ENCODE measurements around the gene DLL4.
A peak's percentile ranks its signal among the peaks of the same experiment; 100 is the strongest.

DLL4 gene

DNA sequence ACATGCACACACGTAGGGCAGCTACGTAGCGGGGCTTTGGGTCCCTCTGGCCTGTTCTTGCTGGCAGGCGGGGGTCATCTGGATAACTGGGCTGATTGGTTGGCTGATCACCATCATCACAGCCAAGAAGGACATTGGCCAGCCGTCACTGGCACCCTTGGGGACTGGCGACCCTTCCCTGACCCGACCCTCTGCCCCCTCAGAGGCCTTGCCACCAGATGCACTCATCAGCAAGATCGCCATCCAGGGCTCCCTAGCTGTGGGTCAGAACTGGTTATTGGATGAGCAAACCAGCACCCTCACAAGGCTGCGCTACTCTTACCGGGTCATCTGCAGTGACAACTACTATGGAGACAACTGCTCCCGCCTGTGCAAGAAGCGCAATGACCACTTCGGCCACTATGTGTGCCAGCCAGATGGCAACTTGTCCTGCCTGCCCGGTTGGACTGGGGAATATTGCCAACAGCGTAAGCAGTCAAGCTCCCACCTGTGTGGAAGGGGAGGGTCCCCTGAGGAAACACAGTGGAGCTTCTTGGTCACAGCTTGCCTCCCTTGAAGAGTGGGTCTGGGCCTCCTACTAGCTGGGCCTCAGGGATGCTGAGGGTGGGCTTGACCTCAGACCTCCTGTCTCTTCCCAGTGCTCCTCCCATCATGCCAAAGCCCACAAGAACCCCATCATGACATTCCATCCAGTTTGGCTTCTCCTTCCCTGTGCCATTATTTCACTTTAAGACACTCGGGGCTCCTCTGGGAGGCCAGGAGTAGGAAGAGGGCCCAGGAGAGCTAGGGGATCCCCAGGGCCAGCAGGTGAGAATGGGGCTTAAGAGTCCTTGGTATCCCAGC is 2.4 kb downstream of the DLL4 start:
- TF ChIP-seq, protein P1, sequence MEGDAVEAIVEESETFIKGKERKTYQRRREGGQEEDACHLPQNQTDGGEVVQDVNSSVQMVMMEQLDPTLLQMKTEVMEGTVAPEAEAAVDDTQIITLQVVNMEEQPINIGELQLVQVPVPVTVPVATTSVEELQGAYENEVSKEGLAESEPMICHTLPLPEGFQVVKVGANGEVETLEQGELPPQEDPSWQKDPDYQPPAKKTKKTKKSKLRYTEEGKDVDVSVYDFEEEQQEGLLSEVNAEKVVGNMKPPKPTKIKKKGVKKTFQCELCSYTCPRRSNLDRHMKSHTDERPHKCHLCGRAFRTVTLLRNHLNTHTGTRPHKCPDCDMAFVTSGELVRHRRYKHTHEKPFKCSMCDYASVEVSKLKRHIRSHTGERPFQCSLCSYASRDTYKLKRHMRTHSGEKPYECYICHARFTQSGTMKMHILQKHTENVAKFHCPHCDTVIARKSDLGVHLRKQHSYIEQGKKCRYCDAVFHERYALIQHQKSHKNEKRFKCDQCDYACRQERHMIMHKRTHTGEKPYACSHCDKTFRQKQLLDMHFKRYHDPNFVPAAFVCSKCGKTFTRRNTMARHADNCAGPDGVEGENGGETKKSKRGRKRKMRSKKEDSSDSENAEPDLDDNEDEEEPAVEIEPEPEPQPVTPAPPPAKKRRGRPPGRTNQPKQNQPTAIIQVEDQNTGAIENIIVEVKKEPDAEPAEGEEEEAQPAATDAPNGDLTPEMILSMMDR (IDR thresholded peaks at IDR 0.05; ENCODE audit: borderline replicate concordance, extremely low read depth, low read length, poor library complexity, severe bottlenecking): no peak
- TF ChIP-seq EZH2 (IDR thresholded peaks at IDR 0.05; ENCODE audit: borderline replicate concordance, low read depth, low read length, severe bottlenecking): no peak
- Histone ChIP-seq H3K4me3 (ENCODE audit: low read depth in 1 of 2, low read length in 2 of 2) (no peak overlapping the region), H3K4me1 (ENCODE audit: insufficient read depth, low read length) (peaks cover 31% of the 10 kb centered on the region), H4K20me1 (ENCODE audit: insufficient read depth, low read length) (peaks cover 28% of the 10 kb centered on the region), H3K27ac (ENCODE audit: low read length) (no peak overlapping the region), H3K9me3 (ENCODE audit: insufficient read depth, low read length, severe bottlenecking) (no peaks in the 10 kb centered on the region), H3K9ac (ENCODE audit: low read depth, low read length) (no peak overlapping the region), H2AFZ (ENCODE audit: low read depth, low read length) (no peak overlapping the region), H3K79me2 (ENCODE audit: insufficient read depth, low read length) (no peaks in the 10 kb centered on the region), H3K4me2 (ENCODE audit: insufficient read depth, low read length) (no peak overlapping the region), H3K27me3 (ENCODE audit: insufficient read depth, low read length, poor library complexity) (peaks cover 39% of the 10 kb centered on the region), H3K36me3 (ENCODE audit: insufficient read depth, low read length) (no peaks in the 10 kb centered on the region)
- DNase-seq: no peak
- ATAC-seq (ENCODE audit: insufficient read depth, low read depth): no peak

DNA sequence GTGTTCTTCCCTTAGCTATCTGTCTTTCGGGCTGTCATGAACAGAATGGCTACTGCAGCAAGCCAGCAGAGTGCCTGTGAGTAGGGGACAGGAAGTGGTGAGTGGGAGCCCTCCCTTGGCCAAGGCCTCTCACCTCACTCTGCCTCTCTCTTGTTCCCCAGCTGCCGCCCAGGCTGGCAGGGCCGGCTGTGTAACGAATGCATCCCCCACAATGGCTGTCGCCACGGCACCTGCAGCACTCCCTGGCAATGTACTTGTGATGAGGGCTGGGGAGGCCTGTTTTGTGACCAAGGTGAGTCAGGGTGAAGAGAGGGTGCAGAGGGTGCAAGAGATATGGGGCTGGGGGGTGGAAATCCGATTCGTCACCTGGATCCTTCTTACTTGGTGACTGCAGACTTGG is 3.0 kb downstream of the DLL4 start:
- DNase-seq (peak; percentile 66), ATAC-seq (ENCODE audit: insufficient read depth, low read depth) (peak; percentile 55)
- Histone ChIP-seq H3K4me2 (ENCODE audit: insufficient read depth, low read length) (no peak overlapping the region), H3K36me3 (ENCODE audit: insufficient read depth, low read length) (no peaks in the 10 kb centered on the region), H3K27ac (ENCODE audit: low read length) (no peak overlapping the region), H4K20me1 (ENCODE audit: insufficient read depth, low read length) (peaks cover 22% of the 10 kb centered on the region), H3K9me3 (ENCODE audit: insufficient read depth, low read length, severe bottlenecking) (no peaks in the 10 kb centered on the region), H3K27me3 (ENCODE audit: insufficient read depth, low read length, poor library complexity) (peaks cover 33% of the 10 kb centered on the region), H3K79me2 (ENCODE audit: insufficient read depth, low read length) (no peaks in the 10 kb centered on the region), H3K9ac (ENCODE audit: low read depth, low read length) (no peak overlapping the region), H3K4me1 (ENCODE audit: insufficient read depth, low read length) (peaks cover 25% of the 10 kb centered on the region), H2AFZ (ENCODE audit: low read depth, low read length) (no peak overlapping the region), H3K4me3 (ENCODE audit: low read depth in 1 of 2, low read length in 2 of 2) (no peak overlapping the region)
- TF ChIP-seq, protein P1 (IDR thresholded peaks at IDR 0.05; ENCODE audit: borderline replicate concordance, extremely low read depth, low read length, poor library complexity, severe bottlenecking): no peak
- no peak for TF ChIP-seq EZH2 (IDR thresholded peaks at IDR 0.05; ENCODE audit: borderline replicate concordance, low read depth, low read length, severe bottlenecking)

DNA sequence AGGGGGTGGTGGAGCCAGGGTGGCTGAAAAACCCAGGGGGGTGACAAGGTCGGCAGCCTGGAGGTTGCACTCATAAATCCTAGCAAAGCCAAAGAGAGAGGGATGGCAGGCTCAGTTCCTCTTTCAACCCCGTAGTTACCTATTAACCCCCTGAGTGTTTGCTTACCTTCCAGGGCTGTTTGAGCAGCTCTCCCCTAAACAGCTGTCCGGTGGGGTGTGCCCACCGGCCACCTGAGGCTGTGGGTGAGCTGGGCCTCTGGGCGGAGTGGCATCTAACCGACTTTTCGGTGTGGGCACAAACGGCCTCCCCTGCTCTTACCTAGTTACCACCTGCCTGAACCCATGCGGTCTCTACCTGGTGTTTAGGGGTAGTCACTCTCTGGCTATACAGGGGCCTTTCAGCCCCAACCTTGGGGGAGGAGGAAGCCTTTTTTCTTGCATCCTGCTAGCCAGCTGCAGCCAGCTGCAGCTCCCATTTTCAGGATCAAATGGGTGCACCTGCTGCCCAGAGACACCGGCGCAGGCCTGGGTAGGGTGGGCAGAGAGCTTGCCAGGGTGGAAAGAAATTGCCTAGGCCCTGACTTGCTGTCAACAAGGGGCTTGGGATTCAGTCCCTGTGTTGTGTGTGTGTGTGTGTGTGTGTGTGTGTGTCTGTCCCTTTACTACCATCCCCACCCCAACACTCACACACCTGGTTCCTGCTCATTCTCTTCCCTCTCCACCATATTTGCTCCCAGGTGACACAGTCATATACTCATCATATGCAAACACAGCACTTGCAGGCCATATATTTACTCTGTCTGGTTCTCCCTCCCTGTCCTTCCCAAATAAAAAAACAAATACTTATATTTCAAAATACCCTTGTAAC is 3.7 kb downstream of the DLL4 start:
- H3K27ac ChIP-seq (ENCODE audit: low read length): no peak overlapping the region
- no peak overlapping the region for H3K4me2 ChIP-seq (ENCODE audit: insufficient read depth, low read length)
- no peaks in the 10 kb centered on the region for H3K9me3 ChIP-seq (ENCODE audit: insufficient read depth, low read length, severe bottlenecking)
- no peak overlapping the region for H2AFZ ChIP-seq (ENCODE audit: low read depth, low read length)
- H4K20me1 ChIP-seq (ENCODE audit: insufficient read depth, low read length): peaks cover 18% of the 10 kb centered on the region
- H3K27me3 ChIP-seq (ENCODE audit: insufficient read depth, low read length, poor library complexity): peaks cover 30% of the 10 kb centered on the region
- no peaks in the 10 kb centered on the region for H3K79me2 ChIP-seq (ENCODE audit: insufficient read depth, low read length)
- no peak overlapping the region for H3K9ac ChIP-seq (ENCODE audit: low read depth, low read length)
- H3K4me1 ChIP-seq (ENCODE audit: insufficient read depth, low read length): peaks cover 18% of the 10 kb centered on the region
- ATAC-seq (ENCODE audit: insufficient read depth, low read depth) (no peak), DNase-seq (no peak)
- H3K36me3 ChIP-seq (ENCODE audit: insufficient read depth, low read length): no peaks in the 10 kb centered on the region
- no peak for TF ChIP-seq EZH2 (IDR thresholded peaks at IDR 0.05; ENCODE audit: borderline replicate concordance, low read depth, low read length, severe bottlenecking)
- TF ChIP-seq, protein P1 (IDR thresholded peaks at IDR 0.05; ENCODE audit: borderline replicate concordance, extremely low read depth, low read length, poor library complexity, severe bottlenecking): no peak
- H3K4me3 ChIP-seq (ENCODE audit: low read depth in 1 of 2, low read length in 2 of 2): no peak overlapping the region
